Kidney (tissue), 14 donors: ENCODE measurements around the gene ANKRA2. TPM values are rescaled to one million over a fixed set of nuclear protein-coding genes. Genes with fewer than 3 reads are reported as not detected.

Experiments used
- DNase-seq, 5 donors: peaks; one replicate each; pipeline ENCODE4 v3.0.0-alpha.2; 2013 to 2020
- FAIRE-seq: peaks from 2 replicates; lab custom pipeline; 2012; peaks lifted over from hg19 to GRCh38; lab: Jason Lieb, UNC
- H3K27ac ChIP-seq, 2 donors: one replicate each; pipeline ENCODE4 v1.7.0; 2013; ENCODE audit warnings: low read depth in 2 of 2, low read length in 2 of 2, inconsistent platforms in 1 of 2
- H3K27me3 ChIP-seq: one replicate; pipeline ENCODE4 v1.7.1; 2013; ENCODE audit warnings: low read length, inconsistent platforms; ENCODE audit not compliant: control insufficient read depth, insufficient read depth
- H3K36me3 ChIP-seq, 3 donors: one replicate each; pipeline versions ENCODE4 v1.7.0 to v1.7.1; 2013; ENCODE audit warnings: low read length in 3 of 3, control low read depth in 1 of 3, inconsistent platforms in 1 of 3; ENCODE audit not compliant: insufficient read depth in 3 of 3, control insufficient read depth in 2 of 3
- H3K4me1 ChIP-seq, 3 donors: one replicate each; pipeline versions ENCODE4 v1.7.0 to v1.7.1; 2013; ENCODE audit warnings: low read length in 3 of 3, inconsistent platforms in 1 of 3, low read depth in 1 of 3; ENCODE audit not compliant: control insufficient read depth in 2 of 3, insufficient read depth in 2 of 3
- H3K4me3 ChIP-seq, 3 donors: one replicate each; pipeline versions ENCODE4 v1.7.0 to v1.8.1; 2013; ENCODE audit warnings: low read length in 3 of 3, control low read depth in 1 of 3, inconsistent platforms in 1 of 3
- H3K9ac ChIP-seq, 3 donors: one replicate each; pipeline versions ENCODE4 v1.7.0 to v1.7.1; 2013; ENCODE audit warnings: low read length in 3 of 3, control low read depth in 1 of 3, inconsistent platforms in 1 of 3
- H3K9me3 ChIP-seq, 3 donors: one replicate each; pipeline versions ENCODE4 v1.7.0 to v1.7.1; 2013; ENCODE audit warnings: low read length in 3 of 3, control low read depth in 1 of 3, inconsistent platforms in 1 of 3; ENCODE audit not compliant: control insufficient read depth in 2 of 3, insufficient read depth in 1 of 3
- CTCF ChIP-seq: IDR thresholded peaks from 3 replicates; pipeline ENCODE4 v1.5.1; 2012; ENCODE audit warnings: mild to moderate bottlenecking, moderate library complexity, borderline replicate concordance; ENCODE audit not compliant: insufficient read depth; ENCODE audit errors: extremely low read depth
- intact Hi-C: fragments of 100-400 bp; cut with DNase I; formaldehyde crosslinking; loops from one replicate; pipeline ENCODE4 v1.11.1; 2022
- polyA plus RNA-seq: library from polyadenylated mRNA; stranded (reverse); fragments of 350-450 nt; fragmentation: Illumina TruSeq; extraction: RNeasy Lipid Tissue Mini Kit (QIAGEN cat#74804); gene quantifications from one replicate; pipeline ENCODE4 v1.2.3, GENCODE V29; 2014; ENCODE audit warnings: low read depth, low replicate concordance; ENCODE audit not compliant: insufficient read depth
- total RNA-seq: library from RNA; stranded (reverse); fragmentation: NEBNext Ultra II Directional; extraction: Animal tissue kit (Norgen Biotek cat#: 25700); gene quantifications from one replicate; pipeline ENCODE4 v1.2.1, GENCODE V29; 2021
- donor health status: control.
- donor health status: control.
- donor health status: control.
- donor health status: control.
- donor health status: control.
- donor health status: DM: yes; HTN: yes; CAD: no.
- donor health status: Normal renal cell carcinoma (clear cell type).

ANKRA2 gene
- total and polyA plus RNA-seq, 2 donors from 2014 or later = 8.4 to 22.3 TPM

DNA sequence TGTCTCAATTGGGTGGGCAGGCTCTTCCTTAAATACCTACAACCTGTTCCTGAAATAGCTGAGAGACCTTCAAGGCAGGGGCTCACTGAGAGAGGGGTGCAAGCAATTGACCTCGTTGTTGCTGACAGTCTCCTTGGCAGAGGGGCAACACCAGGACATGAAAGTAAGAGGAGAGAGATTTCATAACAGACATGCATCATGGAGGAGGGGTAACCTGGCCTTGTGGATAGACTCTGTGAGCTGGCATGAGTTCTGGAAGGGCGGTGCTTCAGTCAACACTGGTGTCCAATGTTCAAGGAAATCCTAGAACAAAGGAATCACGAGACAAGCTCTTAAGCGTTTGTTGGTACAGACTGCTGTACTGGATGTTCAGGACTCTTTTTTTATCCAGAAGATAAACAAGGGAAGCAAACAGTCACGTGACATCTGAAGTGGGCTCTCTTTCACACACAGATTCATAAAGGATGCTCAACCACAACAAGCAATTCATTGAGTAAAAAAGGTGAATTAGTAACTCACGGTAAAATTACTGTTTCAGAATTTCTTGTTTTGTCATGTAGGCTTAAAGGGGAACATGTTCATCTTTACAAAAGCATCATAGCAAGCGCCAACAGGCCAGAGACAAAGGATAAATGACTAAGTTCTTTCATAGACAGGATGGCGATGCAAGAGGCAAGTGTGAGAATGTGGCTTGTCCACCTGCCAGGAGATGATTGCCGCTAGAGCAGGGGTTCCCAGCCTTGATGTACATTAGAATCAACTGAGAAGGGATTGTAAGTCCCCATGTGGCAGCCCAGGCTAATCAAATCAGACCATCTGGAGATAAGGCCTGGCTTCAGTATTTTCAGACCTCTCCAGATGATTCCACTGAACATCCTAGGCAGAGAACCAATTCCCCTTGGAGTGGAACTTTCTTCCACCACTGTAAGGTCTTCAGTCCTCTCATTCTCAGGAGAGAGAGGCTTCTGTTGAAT, 20.7 kb downstream of the ANKRA2 start:
- Histone ChIP-seq H3K36me3 (no peaks in the 10 kb centered on the region), H3K9ac (no peak overlapping the region), H3K27me3 (no peaks in the 10 kb centered on the region), H3K27ac (no peak overlapping the region), H3K4me1 (no peaks in the 10 kb centered on the region), H3K9me3 (no peaks in the 10 kb centered on the region), H3K4me3 (no peak overlapping the region)
- DNase-seq = no peak
- no peak for TF ChIP-seq CTCF
- no peak for FAIRE-seq
- intact Hi-C loops = no loop called here

GRCh38 chr5:73542020-73542419, 23.4 kb downstream of the ANKRA2 start:
- H3K4me1 ChIP-seq = no peaks in the 10 kb centered on the region
- no peak overlapping the region for H3K27ac ChIP-seq
- DNase-seq = no peak
- no peaks in the 10 kb centered on the region for H3K36me3 ChIP-seq
- no peak for TF ChIP-seq CTCF
- no peaks in the 10 kb centered on the region for H3K9me3 ChIP-seq
- intact Hi-C loops = no loop called here
- no peak overlapping the region for H3K9ac ChIP-seq
- H3K27me3 ChIP-seq = no peaks in the 10 kb centered on the region
- FAIRE-seq = no peak
- no peak overlapping the region for H3K4me3 ChIP-seq

DNA sequence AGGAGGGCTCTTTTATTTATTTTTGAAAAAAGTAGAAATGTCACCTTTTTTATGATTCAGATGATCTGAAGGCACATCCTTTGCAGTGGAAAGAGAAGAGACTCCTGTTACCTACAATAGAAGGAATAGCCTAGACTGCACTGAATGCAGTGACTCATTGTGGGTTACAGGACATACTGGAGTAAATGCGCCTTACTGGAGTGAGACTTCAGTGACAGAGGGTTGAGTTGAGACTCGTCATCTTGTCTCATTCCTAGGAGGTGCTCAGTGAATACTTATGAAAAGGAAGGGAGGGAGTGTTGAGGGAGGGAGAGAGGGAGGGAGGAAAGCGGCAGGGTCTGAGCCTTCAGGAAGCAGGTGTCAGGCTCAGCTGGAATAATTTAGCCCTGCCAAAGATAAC, 25.2 kb downstream of the ANKRA2 start:
- Histone ChIP-seq H3K4me1 (no peaks in the 10 kb centered on the region), H3K27me3 (no peaks in the 10 kb centered on the region), H3K36me3 (no peaks in the 10 kb centered on the region), H3K27ac (no peak overlapping the region), H3K4me3 (no peak overlapping the region), H3K9me3 (no peaks in the 10 kb centered on the region), H3K9ac (no peak overlapping the region)
- no peak for FAIRE-seq
- TF ChIP-seq CTCF = no peak
- intact Hi-C loops = no loop called here
- no peak for DNase-seq
